ENCODE results near the gene PRMT1.
"Not testable (repeated sequence)": the region's sequence is repeated elsewhere in the genome, so short reads cannot be mapped to it uniquely, and the experiment has no call there.

PRMT1 gene

GRCh38 chr19:49677231-49677900 lies at the start of gene PRMT1:
TSS of gene PRMT1 (plus strand) at chr19:49677271. CDS start at chr19:49677281, 10 bp downstream.
- no peak for DNase-seq

GRCh38 chr19:49629659-49630058 lies 47.4 kb upstream of the PRMT1 start:
- DNase-seq = no peak

DNA sequence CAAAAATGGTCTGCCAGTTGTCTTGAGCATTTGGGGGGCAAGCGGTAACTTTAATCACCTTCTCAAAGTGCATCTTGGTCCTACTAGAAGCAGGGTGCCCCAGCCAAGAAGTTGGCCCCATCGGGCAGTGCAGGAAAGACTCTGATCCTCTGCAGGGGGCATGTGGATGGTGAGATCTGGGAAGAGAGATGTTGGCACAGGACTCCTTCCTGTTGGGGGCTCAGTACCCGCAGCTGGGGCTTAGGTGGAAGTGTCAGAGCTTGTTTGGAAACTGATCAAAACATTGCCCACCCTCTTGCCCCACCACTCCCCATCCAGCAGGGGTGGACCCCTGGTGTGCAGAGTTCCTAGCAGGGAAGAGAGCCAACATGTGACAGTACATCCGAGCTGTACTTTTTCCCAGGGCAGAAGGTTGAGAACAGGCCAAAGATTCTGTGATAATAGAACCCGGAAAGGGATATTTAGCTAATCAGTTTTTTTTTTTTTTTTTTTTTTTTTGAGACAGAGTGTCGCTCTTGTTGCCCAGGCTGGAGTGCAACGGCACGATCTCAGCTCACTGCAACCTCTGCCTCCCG lies 46.0 kb upstream of the PRMT1 start:
- no peak for DNase-seq

GRCh38 chr19:49631610-49632192 lies 45.4 kb upstream of the PRMT1 start:
- no peak for DNase-seq

- DNase-seq = no peak
Observed at GRCh38 chr19:49632576-49632975, 44.5 kb upstream of the PRMT1 start.

GRCh38 chr19:49633273-49633672 lies 43.8 kb upstream of the PRMT1 start:
- not testable (repeated sequence) for DNase-seq

DNA sequence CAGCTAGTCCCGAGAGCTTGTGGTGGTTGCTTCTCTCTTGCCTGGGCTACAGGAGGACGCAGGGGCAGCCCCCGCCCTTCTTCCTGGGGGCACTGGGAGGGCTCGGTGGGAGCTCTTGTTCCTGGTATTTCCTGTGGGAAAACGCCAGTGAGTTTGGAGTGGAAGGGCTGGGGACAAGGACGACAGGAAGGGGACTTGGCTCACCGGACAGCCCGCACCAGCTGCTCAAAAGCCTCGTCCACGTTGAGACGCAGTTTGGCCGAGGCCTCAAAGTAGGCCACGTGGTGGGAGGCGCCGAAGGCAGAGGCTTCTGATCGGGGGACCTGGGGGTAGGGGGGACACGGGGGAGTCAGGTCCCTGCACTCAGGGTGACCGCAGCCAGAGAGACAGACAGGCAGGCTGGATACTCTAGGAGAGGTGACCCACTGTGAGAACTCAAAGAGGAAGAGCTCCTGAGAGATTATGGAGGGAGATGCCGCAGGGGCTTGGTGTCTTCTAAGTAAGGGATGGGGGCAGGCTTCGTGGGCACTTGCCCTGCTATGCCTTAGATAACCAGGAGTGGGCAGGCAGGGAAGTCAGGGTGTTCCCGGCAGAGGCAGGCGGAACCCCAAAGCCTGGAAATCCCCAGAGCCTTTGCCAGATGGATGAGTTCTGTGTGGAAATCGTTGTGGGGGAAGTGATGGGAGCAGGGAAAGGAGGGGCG lies 41.4 kb upstream of the PRMT1 start:
- no peak for DNase-seq

- no peak for DNase-seq
Observed at GRCh38 chr19:49636233-49636932, 40.7 kb upstream of the PRMT1 start.

- no peak for DNase-seq
Observed at GRCh38 chr19:49637821-49638738, 39.0 kb upstream of the PRMT1 start.

- no peak for DNase-seq
Observed at GRCh38 chr19:49639401-49640112, 37.5 kb upstream of the PRMT1 start.

GRCh38 chr19:49640113-49640898 lies 36.8 kb upstream of the PRMT1 start, which contains the start of gene RRAS:
TSS of gene RRAS (minus strand) at chr19:49640143. CDS start at chr19:49640098, 45 bp downstream.
- DNase-seq = peak; percentile 99

- DNase-seq = peak; percentile 99
Observed at GRCh38 chr19:49641688-49642491, 35.2 kb upstream of the PRMT1 start, which contains the start of gene SCAF1. TSS of gene SCAF1 (plus strand) at chr19:49642209. CDS start at chr19:49645027, 2,818 bp downstream.

- no peak for DNase-seq
Observed at GRCh38 chr19:49642492-49643035, 34.5 kb upstream of the PRMT1 start.

DNA sequence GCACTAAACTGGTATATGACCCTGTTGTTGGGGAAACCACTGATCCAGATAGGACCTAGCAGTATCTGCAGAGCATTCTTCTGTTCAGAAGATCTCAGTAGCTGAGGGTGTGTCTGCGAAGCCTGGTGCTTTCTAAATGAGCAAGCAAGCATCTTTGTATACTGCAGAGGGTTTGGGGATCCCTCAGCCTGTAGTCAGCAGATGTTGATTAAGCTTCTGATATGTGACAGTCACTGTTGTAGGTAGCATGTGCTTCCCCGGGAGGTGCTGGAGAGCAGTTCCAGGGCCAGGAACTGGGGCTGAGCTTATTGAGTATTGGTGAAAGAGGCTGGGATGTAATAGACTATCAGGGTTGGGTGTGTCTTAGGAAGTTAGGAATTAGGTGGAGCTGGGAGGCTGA lies 33.6 kb upstream of the PRMT1 start:
- no peak for DNase-seq

GRCh38 chr19:49645592-49645991 lies 31.5 kb upstream of the PRMT1 start:
- no peak for DNase-seq

DNA sequence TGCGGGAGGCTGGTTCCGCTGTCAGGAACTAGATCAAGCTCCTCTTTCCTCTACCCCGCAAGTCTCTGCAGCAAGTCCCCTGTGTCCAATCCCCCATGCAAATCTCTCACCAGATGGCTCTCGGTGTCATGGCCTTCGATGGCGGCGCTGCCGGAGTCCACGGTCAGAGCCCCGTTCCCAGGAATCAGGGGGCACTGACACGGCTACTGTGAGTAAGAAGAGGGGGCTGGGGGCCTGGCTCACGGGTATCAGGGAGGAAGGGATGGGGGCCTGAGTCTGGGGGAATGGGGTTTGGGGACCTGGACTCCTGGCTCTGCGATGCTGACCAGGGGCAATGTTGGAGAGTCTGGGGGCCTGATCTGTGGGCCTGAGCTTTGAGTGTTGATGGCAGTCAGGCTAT lies 31.1 kb upstream of the PRMT1 start:
- DNase-seq = no peak

DNA sequence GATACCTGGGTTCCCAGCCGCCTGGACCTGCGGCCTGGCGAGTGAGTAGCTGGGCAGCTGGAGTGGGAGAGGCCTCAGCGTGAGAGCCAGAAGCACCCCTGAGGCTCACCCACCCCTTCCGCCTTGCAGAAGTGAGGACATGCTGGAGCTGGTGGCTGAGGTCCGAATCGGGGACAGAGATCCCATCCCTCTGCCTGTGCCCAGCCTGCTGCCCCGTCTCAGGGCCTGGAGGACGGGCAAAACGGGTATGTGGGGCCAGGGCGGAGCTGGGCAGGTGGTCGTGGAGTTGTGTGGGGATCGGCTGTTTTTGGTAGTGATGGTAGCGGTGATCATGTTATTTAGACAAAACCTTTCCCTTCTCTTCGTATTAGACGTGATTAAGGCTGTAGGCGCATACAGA lies 30.5 kb upstream of the PRMT1 start:
- DNase-seq = no peak

- DNase-seq = no peak
Observed at GRCh38 chr19:49651029-49651819, 25.8 kb upstream of the PRMT1 start.
